Tibial nerve (tissue), 4 donors: ENCODE data around the gene MMADHC. TPM values are rescaled to one million over a fixed set of nuclear protein-coding genes. Genes with fewer than 3 reads are reported as not detected.

ENCODE experiments used
- DNase-seq, 2 donors: peaks; one replicate each; pipeline ENCODE4 v3.0.0-alpha.2; 2019; ENCODE audit warnings: low spot score in 2 of 2
- H3K27ac ChIP-seq, 4 donors: fragments of 200-600 bp; sonication (generic) in 3 of 4; one replicate each; pipeline ENCODE4 v1.5.1; 2017 to 2019; ENCODE audit warnings: mild to moderate bottlenecking in 1 of 4
- H3K27me3 ChIP-seq, 2 donors: fragments of 200-600 bp; sonication (generic) in 1 of 2; one replicate each; pipeline versions ENCODE4 v1.5.1 to v1.6.0; 2017 to 2019
- H3K36me3 ChIP-seq, 3 donors: fragments of 200-600 bp; sonication (generic); one replicate each; pipeline ENCODE4 v1.5.1; 2018 to 2019
- H3K4me1 ChIP-seq, 4 donors: fragments of 200-600 bp; sonication (generic) in 3 of 4; one replicate each; pipeline ENCODE4 v1.5.1; 2017 to 2019
- H3K4me3 ChIP-seq, 4 donors: fragments of 200-600 bp; sonication (generic) in 3 of 4; one replicate each; pipeline ENCODE4 v1.5.1; 2017 to 2019; ENCODE audit warnings: mild to moderate bottlenecking in 1 of 4, moderate library complexity in 1 of 4
- H3K9me3 ChIP-seq, 4 donors: fragments of 200-600 bp; sonication (generic) in 3 of 4; one replicate each; pipeline ENCODE4 v1.5.1; 2017 to 2019
- CTCF ChIP-seq, 5 experiments: fragments of 200-600 bp in 3 of 5; fragments of 450-650 bp in 2 of 5; sonication (generic) in 3 of 5; IDR thresholded peaks; one replicate each; pipeline ENCODE4 v1.5.1; 2016 to 2019; ENCODE audit warnings: antibody characterized with exemption in 5 of 5, mild to moderate bottlenecking in 3 of 5, moderate library complexity in 2 of 5
- EP300 ChIP-seq, 2 donors: sonication (generic); formaldehyde crosslinking; IDR thresholded peaks; one replicate each; pipeline ENCODE4 v1.6.1; 2017; ENCODE audit warnings: antibody characterized with exemption in 2 of 2, mild to moderate bottlenecking in 1 of 2
- POLR2A ChIP-seq, 2 donors: fragments of 450-650 bp; IDR thresholded peaks; one replicate each; pipeline ENCODE4 v1.6.1; 2017; ENCODE audit warnings: antibody characterized with exemption in 2 of 2, mild to moderate bottlenecking in 2 of 2, moderate library complexity in 2 of 2
- WGBS, 2 donors: methylation state at CpG; one replicate each; pipeline ENCODE4 v1.1.5; 2018; 5-methylcytosine and 5-hydroxymethylcytosine counted together
- total RNA-seq, 4 donors: library from RNA; depleted of rRNA; stranded (reverse); fragments of >200 nt; gene quantifications; one replicate each; pipeline ENCODE4 v1.1.0, GENCODE V29; 2016

Gene MMADHC
- total RNA-seq, 4 donors from 2014 or later: 44.5 to 58.2 (median 54.0) TPM

- no peak for DNase-seq
- Histone ChIP-seq H3K27me3 (no peaks in the 10 kb centered on the region), H3K36me3 (no peaks in the 10 kb centered on the region), H3K27ac (no peak overlapping the region), H3K4me1 (peaks cover 0 to 15% (median 0%) of the 10 kb centered on the region in 4 donors), H3K4me3 (no peak overlapping the region), H3K9me3 (no peaks in the 10 kb centered on the region)
- 85 to 86% methylated on average over 2 of the region's 2 CpGs for WGBS, 2 donors
- TF ChIP-seq CTCF (IDR thresholded peaks at IDR 0.05) (no peak), EP300 (IDR thresholded peaks at IDR 0.05) (no peak), POLR2A (IDR thresholded peaks at IDR 0.05) (no peak)
Measured at GRCh38 chr2:149625671-149626070, 38.1 kb upstream of the MMADHC start.

- no peak overlapping the region for H3K27ac ChIP-seq
- H3K9me3 ChIP-seq: no peaks in the 10 kb centered on the region
- TF ChIP-seq CTCF (IDR thresholded peaks at IDR 0.05): no peak
- no peak for TF ChIP-seq EP300 (IDR thresholded peaks at IDR 0.05)
- no peak for TF ChIP-seq POLR2A (IDR thresholded peaks at IDR 0.05)
- peaks cover 0 to 15% (median 0%) of the 10 kb centered on the region in 4 donors for H3K4me1 ChIP-seq
- DNase-seq: no peak
- no peaks in the 10 kb centered on the region for H3K27me3 ChIP-seq
- 92 to 96% methylated on average over 3 of the region's 3 CpGs for WGBS, 2 donors
- H3K4me3 ChIP-seq: no peak overlapping the region
- H3K36me3 ChIP-seq: no peaks in the 10 kb centered on the region
Measured at GRCh38 chr2:149625271-149625670, 37.7 kb upstream of the MMADHC start.

- H3K36me3 ChIP-seq: no peaks in the 10 kb centered on the region
- no peak overlapping the region for H3K4me3 ChIP-seq
- H3K27me3 ChIP-seq: no peaks in the 10 kb centered on the region
- H3K9me3 ChIP-seq: no peaks in the 10 kb centered on the region
- DNase-seq: no peak
- peaks cover 0 to 12% (median 0%) of the 10 kb centered on the region in 4 donors for H3K4me1 ChIP-seq
- TF ChIP-seq CTCF (IDR thresholded peaks at IDR 0.05) (no peak), POLR2A (IDR thresholded peaks at IDR 0.05) (no peak), EP300 (IDR thresholded peaks at IDR 0.05) (no peak)
- no peak overlapping the region for H3K27ac ChIP-seq
- 100% methylated on average over 1 of the region's 1 CpG for WGBS, 2 donors
Measured at GRCh38 chr2:149622343-149622742, 34.8 kb upstream of the MMADHC start.

GRCh38 chr2:149617476-149617875 is 29.9 kb upstream of the MMADHC start:
- no peak overlapping the region for H3K27ac ChIP-seq
- H3K27me3 ChIP-seq: no peaks in the 10 kb centered on the region
- H3K4me3 ChIP-seq: no peak overlapping the region
- no peaks in the 10 kb centered on the region for H3K9me3 ChIP-seq
- no peak for DNase-seq
- H3K4me1 ChIP-seq: peaks cover 0 to 22% (median 0%) of the 10 kb centered on the region in 4 donors
- TF ChIP-seq POLR2A (IDR thresholded peaks at IDR 0.05) (no peak), EP300 (IDR thresholded peaks at IDR 0.05) (no peak), CTCF (IDR thresholded peaks at IDR 0.05) (no peak)
- no peaks in the 10 kb centered on the region for H3K36me3 ChIP-seq

GRCh38 chr2:149616681-149617456 is 29.3 kb upstream of the MMADHC start:
- no peak for TF ChIP-seq POLR2A (IDR thresholded peaks at IDR 0.05)
- no peak for TF ChIP-seq EP300 (IDR thresholded peaks at IDR 0.05)
- TF ChIP-seq CTCF (IDR thresholded peaks at IDR 0.05): no peak
- Histone ChIP-seq H3K4me1 (peaks cover 0 to 22% (median 0%) of the 10 kb centered on the region in 4 donors), H3K27me3 (no peaks in the 10 kb centered on the region), H3K27ac (no peak overlapping the region), H3K4me3 (no peak overlapping the region), H3K9me3 (no peaks in the 10 kb centered on the region), H3K36me3 (no peaks in the 10 kb centered on the region)
- 37 to 53% methylated on average over 3 of the region's 3 CpGs for WGBS, 2 donors
- no peak for DNase-seq
